Measurements from ENCODE around the gene UTS2B. TPM values are rescaled to one million over a fixed set of nuclear protein-coding genes. Genes with fewer than 3 reads are reported as not detected.

Gene UTS2B
- total and polyA plus RNA-seq, 8 donors: 0.37 to 2.1 (median 0.72) TPM; not detected in 1

DNA sequence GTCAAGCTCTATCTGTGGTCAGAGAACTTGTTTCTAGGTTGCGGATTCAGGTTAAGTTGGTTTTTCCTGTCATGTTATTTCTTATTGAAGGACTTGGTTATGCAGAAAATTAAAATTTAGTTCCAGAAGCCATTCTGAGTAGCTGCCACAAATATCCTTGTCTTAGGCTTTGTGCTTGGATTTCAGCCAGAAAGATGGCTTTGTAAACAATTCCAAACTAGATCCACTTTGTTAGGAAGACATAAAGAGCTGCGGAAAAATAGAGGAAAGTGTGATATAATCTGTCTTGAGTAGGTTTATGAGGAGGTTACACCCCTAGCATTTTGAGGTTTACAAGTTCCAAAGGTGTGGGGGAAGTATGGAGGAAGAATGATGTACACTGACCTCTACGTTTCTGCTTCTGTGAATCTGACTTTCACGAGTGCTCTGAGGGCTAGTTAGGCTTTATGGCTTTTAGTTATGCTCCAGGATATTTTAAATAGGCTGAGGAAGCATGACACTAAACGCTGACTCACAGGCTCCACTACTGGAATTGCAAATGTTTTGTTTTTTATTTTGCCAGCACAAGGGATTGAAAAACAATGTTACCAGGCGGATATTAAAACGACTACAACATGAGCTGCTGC lies 46.3 kb upstream of the UTS2B start:
- ATAC-seq: peak; percentile 60
- H3K9me3 ChIP-seq: no peaks in the 10 kb centered on the region
- DNase-seq: peak in 1 of 4 donors; percentile 48
- H3K27ac ChIP-seq: peak overlapping the region; percentile 52 to 67
- TF ChIP-seq, protein P1, sequence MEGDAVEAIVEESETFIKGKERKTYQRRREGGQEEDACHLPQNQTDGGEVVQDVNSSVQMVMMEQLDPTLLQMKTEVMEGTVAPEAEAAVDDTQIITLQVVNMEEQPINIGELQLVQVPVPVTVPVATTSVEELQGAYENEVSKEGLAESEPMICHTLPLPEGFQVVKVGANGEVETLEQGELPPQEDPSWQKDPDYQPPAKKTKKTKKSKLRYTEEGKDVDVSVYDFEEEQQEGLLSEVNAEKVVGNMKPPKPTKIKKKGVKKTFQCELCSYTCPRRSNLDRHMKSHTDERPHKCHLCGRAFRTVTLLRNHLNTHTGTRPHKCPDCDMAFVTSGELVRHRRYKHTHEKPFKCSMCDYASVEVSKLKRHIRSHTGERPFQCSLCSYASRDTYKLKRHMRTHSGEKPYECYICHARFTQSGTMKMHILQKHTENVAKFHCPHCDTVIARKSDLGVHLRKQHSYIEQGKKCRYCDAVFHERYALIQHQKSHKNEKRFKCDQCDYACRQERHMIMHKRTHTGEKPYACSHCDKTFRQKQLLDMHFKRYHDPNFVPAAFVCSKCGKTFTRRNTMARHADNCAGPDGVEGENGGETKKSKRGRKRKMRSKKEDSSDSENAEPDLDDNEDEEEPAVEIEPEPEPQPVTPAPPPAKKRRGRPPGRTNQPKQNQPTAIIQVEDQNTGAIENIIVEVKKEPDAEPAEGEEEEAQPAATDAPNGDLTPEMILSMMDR (IDR thresholded peaks at IDR 0.05): no peak
- intact Hi-C loops (cut with DNase I): no loop called here
- peaks cover 0 to 15% of the 10 kb centered on the region in 2 donors for H3K36me3 ChIP-seq
- H3K27me3 ChIP-seq: no peaks in the 10 kb centered on the region
- H3K4me1 ChIP-seq: peaks cover 0 to 11% of the 10 kb centered on the region in 2 donors
- H3K4me3 ChIP-seq: no peak overlapping the region

DNA sequence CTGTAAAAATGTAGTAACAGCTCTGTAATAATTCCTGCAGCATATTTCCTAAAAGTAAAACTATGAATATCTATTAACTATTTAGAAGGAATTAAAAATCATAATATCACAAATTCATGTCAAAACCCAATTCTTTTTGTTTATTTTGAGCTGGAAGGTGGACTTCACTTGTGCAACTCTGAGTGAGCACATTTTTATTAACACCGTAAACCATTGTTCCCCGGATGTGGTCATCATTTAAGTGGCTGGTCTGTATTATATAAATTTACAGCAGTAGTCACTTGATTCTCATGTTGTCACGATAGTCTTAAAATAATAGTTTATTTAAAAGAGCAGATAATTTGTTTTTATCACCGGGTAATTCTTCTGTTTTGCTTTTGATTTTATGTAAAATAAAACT lies 43.0 kb upstream of the UTS2B start:
- H3K27me3 ChIP-seq: no peaks in the 10 kb centered on the region
- peaks cover 0 to 14% of the 10 kb centered on the region in 2 donors for H3K36me3 ChIP-seq
- ATAC-seq: no peak
- H3K27ac ChIP-seq: no peak overlapping the region
- TF ChIP-seq, protein P1 (IDR thresholded peaks at IDR 0.05): no peak
- no peak for DNase-seq
- H3K4me1 ChIP-seq: peaks cover 0 to 6% of the 10 kb centered on the region in 2 donors
- H3K4me3 ChIP-seq: no peak overlapping the region
- intact Hi-C loops (cut with DNase I): no loop called here
- H3K9me3 ChIP-seq: no peaks in the 10 kb centered on the region

DNA sequence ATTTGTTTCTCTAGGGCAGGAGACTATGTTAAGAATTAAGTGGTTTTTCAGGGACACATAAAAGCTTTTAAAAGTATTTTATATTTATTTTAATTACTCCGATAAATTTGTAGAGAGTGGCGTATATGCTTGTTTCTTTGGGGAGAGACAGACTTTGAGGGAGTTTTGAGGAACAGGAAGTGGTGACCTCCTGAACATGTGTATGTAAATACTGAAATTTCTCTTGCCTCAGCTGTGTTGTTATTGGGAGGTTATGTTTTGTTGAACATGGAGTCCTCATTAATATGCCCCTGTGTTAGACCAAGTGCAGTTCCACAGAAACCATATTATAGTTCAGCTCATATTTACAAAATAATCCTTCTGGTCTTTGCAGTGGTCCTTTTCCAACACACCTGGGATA lies 41.8 kb upstream of the UTS2B start:
- intact Hi-C loops (cut with DNase I): no loop called here
- H3K36me3 ChIP-seq: peaks cover 0 to 14% of the 10 kb centered on the region in 2 donors
- H3K4me3 ChIP-seq: no peak overlapping the region
- ATAC-seq: no peak
- no peaks in the 10 kb centered on the region for H3K4me1 ChIP-seq
- TF ChIP-seq, protein P1 (IDR thresholded peaks at IDR 0.05): no peak
- H3K9me3 ChIP-seq: no peaks in the 10 kb centered on the region
- H3K27ac ChIP-seq: no peak overlapping the region
- H3K27me3 ChIP-seq: no peaks in the 10 kb centered on the region
- DNase-seq: no peak

DNA sequence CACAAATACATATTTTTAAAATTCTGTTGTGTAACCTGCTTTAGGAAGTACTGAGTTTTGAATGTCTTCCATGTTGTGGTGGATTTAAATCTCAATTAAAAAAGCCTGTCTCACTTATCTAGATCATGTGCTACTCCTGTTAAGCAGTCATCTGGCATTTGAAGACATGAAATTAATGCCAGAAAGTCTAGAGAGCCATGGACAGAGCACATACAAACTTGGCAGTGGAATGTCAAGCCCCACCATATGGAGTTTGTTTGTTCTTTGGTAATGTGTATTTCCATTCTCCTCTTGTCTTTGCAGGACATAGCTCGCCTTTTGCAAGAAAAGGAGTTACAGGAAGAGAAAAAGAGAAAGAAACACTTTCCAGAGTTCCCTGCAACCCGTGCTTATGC lies 39.3 kb upstream of the UTS2B start:
- intact Hi-C loops (cut with DNase I): no loop called here
- Histone ChIP-seq H3K4me1 (no peaks in the 10 kb centered on the region), H3K4me3 (no peak overlapping the region), H3K27ac (no peak overlapping the region), H3K9me3 (no peaks in the 10 kb centered on the region), H3K27me3 (no peaks in the 10 kb centered on the region), H3K36me3 (peaks cover 0 to 14% of the 10 kb centered on the region in 2 donors)
- DNase-seq (peak in 2 of 4 donors; percentile 77 to 90), ATAC-seq (no peak)
- TF ChIP-seq, protein P1 (IDR thresholded peaks at IDR 0.05): no peak

DNA sequence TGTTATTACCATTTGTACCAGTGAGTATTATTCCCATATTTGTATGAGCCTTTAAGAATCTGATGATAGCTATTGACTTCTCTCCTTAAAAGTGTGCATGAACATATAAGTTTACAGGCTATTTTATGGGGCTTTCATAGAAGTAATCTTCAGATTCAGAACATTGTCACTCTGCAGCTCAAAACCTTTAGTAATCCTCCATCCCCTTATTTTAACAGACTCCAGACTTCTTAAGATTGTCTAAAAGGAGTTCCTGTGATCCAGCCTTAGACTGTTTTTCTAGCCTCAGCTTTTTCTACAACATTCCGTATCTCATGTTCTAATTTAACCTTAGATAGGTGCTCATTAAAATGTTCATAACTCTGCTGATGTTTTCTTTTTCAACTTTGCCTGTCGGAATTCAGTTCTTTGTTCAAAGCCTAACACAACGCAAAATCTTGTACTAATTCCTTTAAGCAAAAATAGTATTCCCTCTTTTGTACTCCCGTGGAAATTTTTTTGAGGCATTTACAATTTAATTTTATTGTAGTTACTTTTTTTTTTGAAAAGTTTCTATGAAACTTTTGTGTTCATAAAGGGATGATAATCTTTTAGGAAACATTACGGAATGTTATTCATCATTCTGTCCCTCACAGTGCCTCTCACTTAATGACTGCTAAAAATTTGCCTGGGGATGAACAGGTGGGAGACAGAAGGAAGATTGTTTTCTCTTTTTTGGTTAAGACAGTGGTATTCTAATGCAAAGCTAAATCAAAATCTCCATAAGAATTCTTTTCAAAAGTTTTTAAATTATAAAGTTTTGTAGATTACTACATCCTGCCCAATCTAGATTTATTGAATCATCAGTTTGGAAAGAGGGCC lies 38.7 kb upstream of the UTS2B start:
- Histone ChIP-seq H3K27me3 (no peaks in the 10 kb centered on the region), H3K27ac (no peak overlapping the region), H3K9me3 (no peaks in the 10 kb centered on the region), H3K4me3 (no peak overlapping the region), H3K4me1 (no peaks in the 10 kb centered on the region), H3K36me3 (peaks cover 0 to 14% of the 10 kb centered on the region in 2 donors)
- intact Hi-C loops (cut with DNase I): no loop called here
- ATAC-seq (no peak), DNase-seq (no peak)
- TF ChIP-seq, protein P1 (IDR thresholded peaks at IDR 0.05): no peak

Measured in left lung (tissue), 10 donors.